ENCODE results near the gene TAF1D. TPM values are rescaled to one million over a fixed set of nuclear protein-coding genes. Genes with fewer than 3 reads are reported as not detected.

The TAF1D gene
- polyA plus RNA-seq, 12 donors: 79.0 to 205 (median 120) TPM; not detected in 1

GRCh38 chr11:93728792-93729128, 12.5 kb downstream of the TAF1D start:
- DNase-seq: no peak

- DNase-seq: no peak
Measured at GRCh38 chr11:93727985-93728791, 13.1 kb downstream of the TAF1D start.

GRCh38 chr11:93724089-93724488, 17.2 kb downstream of the TAF1D start:
- no peak for DNase-seq

GRCh38 chr11:93720522-93720921, 20.8 kb downstream of the TAF1D start:
- DNase-seq: no peak

GRCh38 chr11:93719310-93719709, 22.0 kb downstream of the TAF1D start:
- no peak for DNase-seq

GRCh38 chr11:93718057-93718563, 23.2 kb downstream of the TAF1D start:
- DNase-seq: no peak

GRCh38 chr11:93717501-93717900, 23.8 kb downstream of the TAF1D start:
- DNase-seq: no peak

- DNase-seq: no peak
Measured at GRCh38 chr11:93715797-93716396, 25.4 kb downstream of the TAF1D start.

GRCh38 chr11:93712678-93713077, 28.6 kb downstream of the TAF1D start:
- DNase-seq: no peak

GRCh38 chr11:93710239-93710638, 31.1 kb downstream of the TAF1D start:
- DNase-seq: no peak

GRCh38 chr11:93704237-93704636, 37.1 kb downstream of the TAF1D start:
- no peak for DNase-seq

GRCh38 chr11:93700830-93701229, 40.5 kb downstream of the TAF1D start:
- DNase-seq: no peak

GRCh38 chr11:93697611-93698010, 43.7 kb downstream of the TAF1D start:
- DNase-seq: no peak

- no peak for DNase-seq
Measured at GRCh38 chr11:93694557-93694956, 46.7 kb downstream of the TAF1D start.

- DNase-seq: no peak
Measured at GRCh38 chr11:93694109-93694508, 47.2 kb downstream of the TAF1D start.

GRCh38 chr11:93689240-93689639, 52.1 kb downstream of the TAF1D start:
- DNase-seq: no peak

- DNase-seq: no peak
Measured at GRCh38 chr11:93686812-93687211, 54.5 kb downstream of the TAF1D start.

- DNase-seq: no peak
Measured at GRCh38 chr11:93686226-93686625, 55.1 kb downstream of the TAF1D start.

Other genes starting within 250 kb of the TAF1D start
- 10 to 100 TPM in 6 of 12 donors, 1 to 10 TPM in 5, not detected in 1; 5.9 to 19.2 (median 10.1) TPM for gene SMCO4, start 198.1 kb downstream of the TAF1D start, polyA plus RNA-seq (ENCODE audit: insufficient read length in 12 of 12)
- 10 to 100 TPM in 9 of 12 donors, 1 to 10 TPM in 2, not detected in 1; 8.4 to 84.7 (median 12.0) TPM for gene CEP295, start 79.8 kb downstream of the TAF1D start, polyA plus RNA-seq (ENCODE audit: insufficient read length in 12 of 12)
- gene C11orf54, start 177 bp upstream of the TAF1D start, polyA plus RNA-seq (ENCODE audit: insufficient read length in 12 of 12): 10 to 100 TPM in 11 of 12 donors, not detected in 1; 31.7 to 50.4 (median 38.3) TPM
- 10 to 100 TPM in 11 of 12 donors, not detected in 1; 16.7 to 52.7 (median 24.7) TPM for gene MED17, start 42.8 kb upstream of the TAF1D start, polyA plus RNA-seq (ENCODE audit: insufficient read length in 12 of 12)
- gene VSTM5, start 109.1 kb upstream of the TAF1D start, polyA plus RNA-seq (ENCODE audit: insufficient read length in 12 of 12): under 1 TPM in 10 of 12 donors, not detected in 2; 0.12 to 0.98 (median 0.44) TPM

All from muscle of arm (tissue), 12 donors.